G401.6 (cell line): ENCODE measurements around the gene STT3A.
A peak's percentile ranks its signal among the peaks of the same experiment; 100 is the strongest.

ENCODE experiments used
- FAIRE-seq: peaks from 2 replicates; lab custom pipeline; 2012; peaks lifted over from hg19 to GRCh38; lab: Jason Lieb, UNC

STT3A gene

DNA sequence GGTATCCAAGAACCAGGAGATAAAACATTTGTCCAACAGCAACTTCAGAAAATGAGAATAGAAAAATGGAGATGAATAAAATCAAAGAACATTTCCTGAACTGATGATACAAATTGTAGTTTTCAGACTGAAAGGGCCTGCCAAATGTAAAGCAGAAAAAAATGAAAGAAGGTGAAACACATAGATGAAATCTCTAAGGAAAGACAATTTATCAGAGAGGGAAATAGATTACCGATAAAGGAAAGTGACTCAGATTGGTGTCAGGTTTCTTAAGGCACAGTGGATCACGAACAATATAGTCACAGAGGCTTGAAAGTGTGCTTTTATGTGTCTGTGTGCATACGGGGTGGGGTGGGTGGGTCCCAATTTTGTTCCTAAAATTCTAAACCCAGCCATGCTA is 4.1 kb upstream of the STT3A start:
- FAIRE-seq: no peak

DNA sequence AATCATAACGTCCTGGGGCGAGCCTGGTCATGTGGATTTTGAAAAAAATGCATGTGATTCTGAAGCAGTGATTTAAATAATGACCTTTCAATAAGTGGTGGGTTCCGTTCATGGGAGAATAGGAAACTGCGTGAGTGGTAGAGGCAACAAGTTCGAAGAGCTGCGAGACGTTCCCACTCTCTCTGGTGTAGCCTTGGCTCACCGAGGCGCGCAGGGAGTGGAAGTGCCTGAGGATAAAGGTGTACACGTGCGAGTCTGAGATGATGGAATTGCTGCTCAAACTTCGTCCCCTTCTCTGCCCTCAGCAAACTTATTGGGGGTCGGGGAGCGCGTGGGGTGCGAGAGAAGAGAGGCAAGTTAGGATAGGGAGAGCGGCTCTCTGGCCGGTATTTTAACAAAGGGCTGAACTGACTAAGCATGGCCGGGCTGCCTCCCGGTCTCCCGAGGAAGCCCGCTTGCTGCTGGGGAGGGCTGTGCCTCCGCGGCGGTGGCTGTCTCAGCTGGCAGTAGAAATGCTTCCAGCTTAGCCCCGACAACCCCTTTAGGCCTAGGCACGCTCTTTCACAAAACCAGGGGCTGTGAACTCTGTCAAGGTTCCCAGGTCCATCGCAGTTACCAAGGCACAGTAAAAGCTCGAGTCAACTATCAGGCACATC is 875 bp upstream of the STT3A start:
- no peak for FAIRE-seq

DNA sequence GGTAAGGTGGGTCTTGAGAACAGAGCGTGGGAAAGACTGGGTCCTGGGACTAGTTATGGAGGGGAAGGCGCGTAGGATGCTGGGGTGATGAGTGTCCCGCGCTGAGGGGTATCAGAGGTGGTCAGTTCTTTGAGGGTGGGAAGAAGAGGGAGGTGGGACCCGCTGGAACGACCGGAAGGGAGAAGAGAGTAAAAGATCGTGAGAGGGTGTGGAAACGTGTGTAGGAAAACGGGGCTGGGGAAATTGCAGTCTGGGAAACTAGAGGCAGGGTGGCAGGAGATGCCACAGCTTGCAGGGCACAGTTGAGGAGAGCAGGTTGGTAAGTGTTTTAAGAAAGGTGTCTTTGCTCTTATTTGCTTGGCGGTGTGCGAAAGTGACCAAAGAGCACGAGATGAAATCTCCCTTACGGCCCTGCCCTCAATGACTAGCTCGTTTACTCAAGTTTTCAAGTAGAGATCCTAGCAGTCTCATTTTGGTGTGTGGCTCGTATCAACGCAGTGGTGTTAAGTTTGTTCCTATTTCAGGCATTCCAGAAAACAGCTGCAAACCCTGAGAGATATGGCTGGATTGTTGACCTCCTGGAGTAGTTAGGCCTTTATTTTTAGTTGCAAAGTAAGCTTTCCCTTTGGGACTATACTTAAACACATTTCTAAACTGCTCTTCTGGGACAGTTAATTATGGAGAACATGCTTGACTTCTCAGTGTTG is 615 bp downstream of the STT3A start:
- no peak for FAIRE-seq

DNA sequence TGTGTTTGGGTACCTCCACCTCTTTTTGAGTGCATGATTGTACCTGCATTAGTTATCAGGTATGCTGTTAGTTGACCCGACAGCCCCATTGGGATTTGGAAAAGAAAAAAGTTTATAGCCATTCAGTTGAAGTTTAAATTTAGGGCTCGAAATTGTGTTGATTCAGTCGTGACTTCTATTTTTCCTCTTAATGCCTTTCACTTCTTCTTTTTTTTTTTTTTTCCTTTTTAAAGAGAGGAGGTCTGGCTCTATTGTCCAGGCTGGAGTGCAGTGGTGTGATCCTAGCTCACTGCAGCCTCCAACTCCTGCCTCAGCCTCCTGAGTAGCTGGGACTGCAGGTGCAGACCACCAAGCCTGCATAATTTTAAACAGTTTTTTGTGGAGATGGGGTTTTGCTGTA is 2.3 kb downstream of the STT3A start:
- no peak for FAIRE-seq

DNA sequence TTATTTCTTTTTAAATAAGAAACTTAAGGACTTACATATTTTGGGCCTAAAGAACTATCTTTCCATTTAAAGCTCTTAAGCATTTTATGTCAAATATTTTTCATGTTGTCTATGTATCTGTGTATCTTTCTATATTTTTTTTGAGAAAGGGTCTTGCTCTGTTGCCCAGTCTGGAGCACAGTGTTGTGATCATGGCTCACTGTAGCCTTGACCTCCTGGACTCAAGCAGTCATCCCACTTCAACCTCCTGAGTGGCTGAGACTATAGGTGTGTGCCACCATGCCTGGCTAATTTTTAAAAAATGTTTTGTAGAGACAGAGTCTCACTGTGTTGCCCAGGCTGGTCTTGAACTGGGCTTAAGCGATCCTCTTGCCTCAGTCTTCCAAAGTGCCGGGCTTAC is 8.0 kb downstream of the STT3A start:
- no peak for FAIRE-seq

DNA sequence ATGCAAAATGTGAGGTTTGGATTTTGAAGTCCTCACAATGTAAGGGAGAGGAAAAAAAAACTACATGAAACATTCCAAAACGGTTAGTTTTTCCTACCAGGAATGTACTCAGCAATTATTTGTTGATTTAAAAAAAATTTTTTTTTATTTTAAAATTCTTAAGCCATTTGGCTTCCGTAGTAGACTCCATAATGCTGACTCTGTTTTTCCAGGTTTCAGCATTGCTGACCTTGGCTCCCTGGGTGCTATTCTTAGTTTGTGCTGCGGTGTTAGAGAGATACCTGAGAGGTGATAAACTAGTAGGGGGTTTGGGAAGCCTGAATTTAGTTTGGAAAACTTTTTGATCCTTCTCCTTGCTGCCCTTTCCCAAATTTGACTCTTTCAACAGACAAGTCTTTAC is 10.6 kb downstream of the STT3A start:
- no peak for FAIRE-seq

DNA sequence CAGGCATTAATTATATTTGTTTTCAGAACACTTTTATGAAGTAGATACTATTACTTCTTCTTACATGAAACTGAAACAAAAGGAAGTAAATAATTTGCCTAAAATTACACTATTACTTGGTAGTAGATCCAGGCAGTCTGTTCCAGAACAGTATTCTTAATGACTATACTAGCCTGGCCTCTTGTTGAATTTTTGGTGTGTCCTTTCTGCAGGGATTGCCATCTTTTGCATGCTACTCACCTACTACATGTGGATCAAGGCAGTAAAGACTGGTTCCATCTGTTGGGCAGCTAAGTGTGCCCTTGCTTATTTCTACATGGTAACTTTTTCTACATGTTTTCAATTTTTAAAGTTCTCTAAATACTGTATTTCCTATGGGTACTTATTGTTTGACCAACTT is 12.8 kb downstream of the STT3A start:
- no peak for FAIRE-seq

DNA sequence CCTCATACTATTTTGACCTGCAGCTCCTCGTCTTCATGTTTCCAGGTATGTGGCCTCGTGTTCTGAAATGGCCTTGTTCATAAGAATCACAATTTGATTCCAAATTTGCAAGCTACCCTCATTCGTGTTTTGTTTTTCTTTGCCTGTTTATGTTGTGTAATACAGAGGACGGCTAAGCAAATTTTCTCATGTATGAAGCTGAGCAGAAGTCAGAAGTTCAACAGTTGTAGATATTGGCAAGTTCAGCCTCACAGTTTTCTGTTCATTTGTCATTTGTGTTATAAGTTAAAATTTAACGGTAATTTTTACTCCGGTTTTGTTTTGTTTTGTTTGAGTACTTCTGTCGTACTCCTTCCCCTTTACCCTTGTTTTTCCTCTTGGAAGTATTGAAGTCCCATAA is 16.9 kb downstream of the STT3A start:
- no peak for FAIRE-seq

DNA sequence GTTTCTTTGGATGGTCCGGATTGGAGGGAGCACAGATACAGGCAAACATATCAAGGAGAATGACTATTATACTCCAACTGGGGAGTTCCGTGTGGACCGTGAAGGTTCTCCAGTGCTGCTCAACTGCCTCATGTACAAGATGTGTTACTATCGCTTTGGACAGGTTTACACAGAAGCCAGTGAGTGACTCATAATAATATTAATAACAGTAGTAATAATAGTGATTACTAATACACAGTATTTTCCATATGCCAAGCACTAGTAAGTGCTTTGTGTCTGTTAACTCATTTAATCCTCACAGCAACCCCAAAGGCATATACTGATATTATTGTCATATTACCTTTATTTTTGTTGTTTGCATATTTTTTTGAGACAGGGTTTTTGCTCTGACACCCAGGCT is 25.7 kb downstream of the STT3A start:
- no peak for FAIRE-seq

DNA sequence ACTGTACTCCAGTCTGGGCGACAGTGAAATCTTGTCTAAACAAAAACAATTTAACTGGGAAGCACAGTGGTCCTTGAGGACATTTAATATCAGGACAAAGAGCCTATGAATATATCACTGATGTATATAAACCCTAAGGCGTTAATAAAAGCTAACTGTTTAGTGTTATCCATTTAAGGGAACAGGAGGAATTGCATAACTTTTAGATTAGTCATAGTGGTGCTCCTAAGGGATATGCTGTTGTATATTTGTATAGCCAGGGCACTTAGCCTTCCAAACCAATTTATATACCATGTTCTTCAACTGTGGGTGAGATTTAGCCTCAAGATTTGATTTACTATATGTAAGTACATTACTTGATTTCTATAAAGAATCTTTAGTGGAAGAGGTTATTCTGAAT is 29.3 kb downstream of the STT3A start:
- FAIRE-seq: no peak

DNA sequence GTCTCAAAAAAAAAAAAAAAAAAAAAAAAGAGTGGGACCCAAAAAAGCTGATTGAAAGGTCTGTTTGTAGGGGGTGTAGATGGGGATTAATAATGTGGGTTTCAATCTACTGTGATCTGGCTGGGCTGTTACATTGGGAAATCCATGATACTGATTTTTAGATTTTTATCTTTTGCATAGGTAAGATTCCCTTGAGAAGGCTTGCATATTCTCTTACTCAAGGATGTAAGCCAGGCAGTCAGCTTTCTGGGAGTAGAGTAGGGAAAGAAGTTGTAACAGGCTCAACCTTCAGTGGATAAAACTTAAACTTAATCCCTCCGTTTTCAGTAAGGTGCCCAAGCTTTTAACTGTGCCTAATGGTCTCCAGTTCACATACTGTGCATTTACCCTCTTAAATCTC is 30.4 kb downstream of the STT3A start:
- no peak for FAIRE-seq

DNA sequence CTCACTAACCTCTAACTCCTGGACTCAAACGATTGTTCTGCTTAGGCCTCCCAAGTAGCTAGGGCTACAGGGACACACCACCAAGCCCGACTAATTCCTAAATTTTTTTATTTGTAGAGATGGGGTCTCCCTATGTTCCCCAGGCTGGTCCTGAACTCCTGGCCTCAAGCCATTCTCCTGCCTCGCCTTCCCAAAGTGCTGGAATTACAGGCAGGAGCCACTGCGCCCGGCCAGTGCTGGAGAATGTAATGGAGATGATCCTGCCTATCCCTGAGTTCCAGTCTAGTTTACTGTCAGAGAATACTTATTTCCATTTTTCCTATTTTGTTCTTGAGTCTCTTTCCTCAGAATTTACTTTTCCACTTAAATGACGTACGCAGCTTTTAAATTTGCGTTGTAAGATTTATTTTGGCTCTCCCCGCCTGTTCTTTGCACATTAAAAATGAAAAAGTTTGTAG is 32.1 kb downstream of the STT3A start, which contains the start of gene CHEK1:
Gene CHEK1, plus strand, starts transcription at position 408 of the 458 bp plus-strand sequence. CDS start 1,606 bp downstream, outside the sequence.
- no peak for FAIRE-seq

DNA sequence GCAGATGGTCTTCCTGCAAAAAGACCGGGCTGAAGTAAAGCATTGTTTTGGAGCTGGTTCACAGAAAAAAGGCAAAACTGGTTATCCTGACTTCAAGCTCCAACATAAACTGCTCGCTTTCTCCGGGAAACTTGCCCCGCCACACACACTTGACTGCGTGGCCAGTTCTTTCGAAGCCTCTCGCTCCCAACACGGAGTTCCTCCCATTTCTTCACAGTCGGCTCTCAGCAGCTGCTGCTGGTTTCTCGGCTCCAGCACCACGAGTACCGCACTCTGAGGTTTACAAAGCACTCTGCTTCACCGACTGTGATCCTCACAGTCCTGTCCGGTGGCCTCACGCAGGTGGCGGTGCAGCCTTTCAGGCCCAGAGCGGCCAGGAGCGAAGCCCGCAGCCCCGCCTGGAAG is 32.6 kb downstream of the STT3A start:
- FAIRE-seq: no peak

DNA sequence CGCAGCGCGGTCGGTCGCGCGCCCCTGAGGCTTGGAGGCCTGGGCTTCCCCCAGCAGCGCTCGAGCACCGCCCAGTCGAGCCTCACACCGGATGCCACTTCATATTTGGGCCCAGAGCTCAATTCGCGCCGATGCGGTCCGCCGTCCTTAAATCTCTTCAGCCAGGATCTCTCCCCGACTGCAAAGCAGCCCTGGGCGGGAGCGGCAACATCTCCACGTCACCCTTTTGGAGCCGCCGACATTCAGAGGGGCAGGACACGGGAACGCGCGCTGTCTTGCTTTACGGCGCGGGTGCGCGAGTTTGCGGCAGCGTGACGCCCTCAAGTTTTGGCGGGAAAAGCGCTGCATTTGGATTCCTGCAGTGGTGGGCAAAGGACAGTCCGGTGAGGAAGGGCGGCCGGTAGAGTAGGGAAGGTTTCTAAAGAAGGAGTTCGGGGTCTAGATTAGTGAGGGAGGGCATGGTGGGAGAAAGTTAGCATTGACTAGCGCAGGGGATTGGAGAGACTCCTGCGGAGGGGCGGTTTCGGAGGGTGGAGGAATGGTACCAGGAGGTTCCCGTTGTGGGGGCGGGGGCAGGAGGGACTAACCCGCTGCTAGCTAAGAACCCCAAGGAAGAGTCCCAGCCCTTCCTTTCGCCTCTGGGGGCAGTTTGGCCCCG is 33.1 kb downstream of the STT3A start:
- no peak for FAIRE-seq

DNA sequence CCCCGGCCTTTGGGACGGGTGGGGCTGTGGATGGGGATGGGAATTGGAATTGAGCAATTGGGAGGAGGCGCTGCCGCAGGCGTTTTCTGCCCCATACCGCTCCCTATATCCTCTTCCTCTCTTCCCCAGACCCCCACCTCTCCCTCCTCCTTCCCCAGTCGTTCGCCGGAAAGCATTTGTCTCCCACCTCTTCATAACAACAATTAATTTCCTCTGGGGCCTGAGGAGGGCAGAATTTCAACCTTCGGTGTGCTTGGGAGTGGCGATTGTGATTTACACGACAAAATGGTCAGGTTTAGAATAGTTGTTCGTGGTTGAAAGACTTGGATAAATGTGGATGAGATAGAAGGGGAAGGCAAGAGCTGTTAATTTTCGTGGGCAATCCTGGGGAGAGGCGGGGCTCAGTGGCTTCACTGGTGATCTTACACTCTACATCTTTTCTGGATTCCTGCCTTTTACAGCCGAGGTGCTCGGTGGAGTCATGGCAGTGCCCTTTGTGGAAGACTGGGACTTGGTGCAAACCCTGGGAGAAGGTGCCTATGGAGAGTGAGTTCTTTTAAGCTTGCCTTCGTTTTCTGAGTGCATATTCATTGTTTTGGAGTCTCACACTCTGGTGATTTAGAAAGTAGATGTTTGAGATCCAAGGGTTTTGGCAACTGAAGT is 33.8 kb downstream of the STT3A start:
- peak; percentile 95 for FAIRE-seq

DNA sequence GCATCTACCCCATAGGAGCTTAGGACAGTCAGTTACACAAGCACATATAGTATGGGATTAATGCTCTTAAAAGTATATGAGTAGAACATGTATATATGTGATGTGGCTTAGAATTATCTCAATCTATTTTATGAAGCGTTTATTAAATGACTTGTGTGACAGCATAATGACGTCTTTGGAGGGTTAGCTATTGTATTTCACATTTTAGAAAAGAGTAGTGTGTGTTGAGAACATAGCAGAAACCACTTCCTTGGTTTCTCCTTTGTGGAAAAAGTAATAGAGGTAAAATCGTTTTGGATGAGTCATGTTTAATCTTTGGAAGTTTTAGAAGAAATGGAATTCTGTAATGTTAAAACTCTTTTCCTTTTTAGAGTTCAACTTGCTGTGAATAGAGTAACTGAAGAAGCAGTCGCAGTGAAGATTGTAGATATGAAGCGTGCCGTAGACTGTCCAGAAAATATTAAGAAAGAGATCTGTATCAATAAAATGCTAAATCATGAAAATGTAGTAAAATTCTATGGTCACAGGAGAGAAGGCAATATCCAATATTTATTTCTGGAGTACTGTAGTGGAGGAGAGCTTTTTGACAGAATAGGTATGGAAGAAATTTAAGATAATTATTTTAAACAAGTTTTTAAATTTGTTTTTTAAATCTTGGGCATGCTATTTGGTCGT is 34.7 kb downstream of the STT3A start:
- no peak for FAIRE-seq

DNA sequence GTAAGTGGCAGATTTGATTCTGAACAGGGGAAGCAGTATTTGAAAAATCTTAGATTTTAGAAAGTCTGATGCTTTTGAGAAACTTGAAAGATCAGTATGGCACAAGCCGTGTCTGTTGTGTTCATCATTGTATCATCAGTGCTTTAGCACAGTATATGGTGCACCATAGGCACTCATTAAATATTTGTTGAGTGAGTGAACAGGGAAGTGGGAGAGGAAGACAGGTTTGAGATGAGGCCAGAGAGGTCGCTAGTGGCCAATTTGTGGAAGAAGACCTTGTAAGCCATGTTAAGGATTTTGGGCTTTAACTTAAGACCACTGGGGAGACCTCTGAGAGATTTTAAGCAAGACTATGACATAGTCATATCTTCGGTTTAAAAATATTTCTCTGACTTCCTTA is 45.2 kb downstream of the STT3A start:
- FAIRE-seq: no peak

DNA sequence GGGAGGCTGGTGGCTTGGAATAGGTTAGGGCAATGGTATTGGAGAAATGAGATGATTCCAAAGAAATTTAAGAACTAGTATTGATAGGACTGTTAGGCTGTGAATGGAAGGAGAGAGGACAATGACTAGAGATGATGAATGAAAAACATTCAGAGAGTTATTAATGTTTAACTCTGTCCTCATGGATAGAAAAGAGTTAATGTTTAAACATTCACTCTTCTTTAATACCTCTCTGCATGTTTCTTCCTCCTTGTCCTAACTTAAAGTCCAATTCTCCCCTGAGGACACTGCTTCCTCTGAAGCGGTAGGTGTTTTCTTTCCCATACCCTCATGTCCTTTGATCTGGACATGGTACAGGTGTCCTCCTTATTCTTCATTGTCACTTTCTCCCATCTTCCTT is 45.7 kb downstream of the STT3A start:
- no peak for FAIRE-seq

DNA sequence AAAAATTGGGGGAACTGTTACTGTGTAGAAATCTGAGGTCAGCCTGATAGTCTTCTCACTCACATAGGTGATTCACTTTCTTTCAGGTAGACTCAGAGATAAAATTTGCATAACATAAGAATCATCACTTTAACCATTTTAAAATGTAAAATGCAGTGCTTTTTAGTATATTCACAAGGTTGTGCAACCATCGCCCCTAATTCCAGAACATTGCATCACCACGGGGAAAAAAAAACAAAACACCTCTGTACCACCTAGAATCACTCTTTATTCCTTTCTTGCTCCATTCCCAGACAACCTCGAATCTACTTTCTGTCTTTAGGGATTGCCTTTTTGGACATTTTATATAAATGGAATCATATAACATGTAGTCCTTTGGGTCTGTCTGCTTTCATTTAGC is 53.2 kb downstream of the STT3A start:
- no peak for FAIRE-seq

DNA sequence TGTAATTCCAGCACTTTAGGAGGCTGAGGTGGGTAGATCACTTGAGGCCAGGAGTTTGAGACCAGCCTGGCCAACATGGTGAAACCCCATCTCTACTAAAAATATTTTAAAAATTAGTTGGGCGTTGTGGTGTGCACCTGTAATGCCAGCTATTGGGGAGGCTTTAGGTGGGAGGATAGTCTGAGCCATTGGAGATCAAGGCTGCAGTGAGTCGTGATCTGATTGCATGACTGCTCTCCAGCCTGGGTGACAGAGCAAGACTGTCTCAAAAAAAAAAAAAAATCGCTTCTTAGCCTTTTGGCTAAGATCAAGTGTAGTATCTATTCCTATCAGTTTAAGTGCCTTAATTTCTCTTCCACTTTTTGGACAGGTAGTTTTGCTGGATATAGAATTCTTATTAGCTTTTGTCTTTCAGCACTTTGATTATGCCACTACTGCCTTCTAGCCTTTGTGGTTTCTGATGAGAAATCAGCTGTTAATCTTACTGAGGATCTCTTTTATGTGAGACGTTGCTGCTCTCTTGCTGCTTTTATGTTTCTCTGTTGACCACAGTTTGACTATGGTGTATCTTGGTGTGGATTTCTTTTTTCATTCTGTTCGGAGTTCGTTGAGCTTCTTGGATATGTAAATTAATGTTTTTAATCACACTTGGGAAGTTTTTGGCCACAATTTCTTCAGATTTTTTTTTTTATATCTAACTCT is 57.0 kb downstream of the STT3A start:
- FAIRE-seq: no peak

DNA sequence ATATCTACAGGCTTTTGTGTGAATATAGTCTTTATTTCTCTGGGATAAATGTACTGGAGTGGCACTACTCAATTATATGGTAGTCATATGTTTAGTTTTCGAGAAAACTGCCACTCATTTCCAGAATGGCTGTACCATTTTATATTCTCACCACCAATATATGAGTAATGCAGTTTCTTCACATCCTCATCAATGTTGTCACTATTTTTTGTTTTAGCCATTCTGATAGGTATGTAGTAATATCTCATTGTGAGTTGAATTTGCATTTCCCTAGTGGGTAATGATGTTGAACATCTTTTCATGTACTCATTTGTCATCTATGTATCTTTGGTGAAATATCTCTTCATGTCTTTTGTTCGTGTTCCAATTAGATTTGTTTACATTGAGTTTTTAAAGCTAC is 70.0 kb downstream of the STT3A start:
- no peak for FAIRE-seq

DNA sequence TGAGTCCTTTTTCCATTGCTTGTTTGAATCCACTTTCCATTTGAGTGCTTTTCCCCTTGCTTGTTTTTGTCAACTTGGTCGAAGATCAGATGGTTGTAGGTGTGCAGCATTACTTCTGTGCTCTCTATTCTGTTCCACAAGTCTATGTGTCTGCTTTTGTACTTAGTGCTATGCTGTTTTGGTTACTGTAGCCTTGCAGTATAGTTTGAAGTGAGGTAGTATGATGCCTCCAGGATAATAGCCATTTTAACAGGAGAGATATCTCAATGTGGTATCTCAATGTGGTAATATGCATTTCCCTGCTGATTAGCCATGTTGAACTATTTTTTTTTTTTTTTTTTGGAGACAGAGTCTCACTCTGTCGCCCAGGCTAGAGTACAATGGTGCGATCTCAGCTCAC is 71.3 kb downstream of the STT3A start:
- no peak for FAIRE-seq
